Left ventricle myocardium inferior (tissue), 1 donor: Measurements from ENCODE around the gene RNF13. TPM values are rescaled to one million over a fixed set of nuclear protein-coding genes. Genes with fewer than 3 reads are reported as not detected.
"Not testable (repeated sequence)": the region's sequence is repeated elsewhere in the genome, so short reads cannot be mapped to it uniquely, and the experiment has no call there.

Experiments used
- DNase-seq: peaks from one replicate; pipeline ENCODE4 v3.0.0-alpha.2; 2020
- H3K27ac ChIP-seq: fragments of 200-600 bp; replicated peaks from 2 replicates; pipeline ENCODE4 v1.8.0; 2021
- H3K27me3 ChIP-seq: fragments of 200-600 bp; 2 replicates; pipeline ENCODE4 v1.8.0; 2021; ENCODE audit warnings: low read depth
- H3K36me3 ChIP-seq: fragments of 200-600 bp; 2 replicates; pipeline ENCODE4 v1.8.0; 2021
- H3K4me1 ChIP-seq: fragments of 200-600 bp; 2 replicates; pipeline ENCODE4 v1.8.0; 2021
- H3K4me3 ChIP-seq: fragments of 200-600 bp; 2 replicates; pipeline ENCODE4 v1.8.0; 2021; ENCODE audit warnings: mild to moderate bottlenecking, moderate library complexity
- H3K9me3 ChIP-seq: fragments of 200-600 bp; replicated peaks from 2 replicates; pipeline ENCODE4 v1.8.0; 2021
- intact Hi-C: fragments of 100-400 bp; cut with micrococcal nuclease; formaldehyde crosslinking; loops from one replicate; pipeline ENCODE4 v1.11.0; 2022
- total RNA-seq: library from RNA; stranded (reverse); fragmentation: NEBNext Ultra II Directional; extraction: Animal tissue kit (Norgen Biotek cat#: 25700); gene quantifications from one replicate; pipeline ENCODE4 v1.2.1, GENCODE V29; 2021
- TF ChIP-seq, protein P1 (sequence below): fragments of 200-600 bp; IDR thresholded peaks from 2 replicates; pipeline ENCODE4 v1.8.0; 2021; ENCODE audit warnings: antibody characterized with exemption, mild to moderate bottlenecking, borderline replicate concordance
- donor health status: DM: no; HTN: yes; CAD: no; lungs with severe emphysema.

The RNF13 gene
- total RNA-seq, 1 donor from 2014 or later: 47.7 TPM

- DNase-seq: peak; percentile 84
- peak overlapping the region; percentile 96 for H3K27ac ChIP-seq
- H3K36me3 ChIP-seq: peaks cover 10% of the 10 kb centered on the region
- intact Hi-C loops: loop anchor here (5.0 to 10.0 kb wide), 2 partner anchors 212 to 245 kb away; no protein-coding TSS in a partner anchor
- H3K4me3 ChIP-seq: peak overlapping the region; percentile 95
- H3K9me3 ChIP-seq: no peaks in the 10 kb centered on the region
- H3K27me3 ChIP-seq: no peaks in the 10 kb centered on the region
- TF ChIP-seq, protein P1, sequence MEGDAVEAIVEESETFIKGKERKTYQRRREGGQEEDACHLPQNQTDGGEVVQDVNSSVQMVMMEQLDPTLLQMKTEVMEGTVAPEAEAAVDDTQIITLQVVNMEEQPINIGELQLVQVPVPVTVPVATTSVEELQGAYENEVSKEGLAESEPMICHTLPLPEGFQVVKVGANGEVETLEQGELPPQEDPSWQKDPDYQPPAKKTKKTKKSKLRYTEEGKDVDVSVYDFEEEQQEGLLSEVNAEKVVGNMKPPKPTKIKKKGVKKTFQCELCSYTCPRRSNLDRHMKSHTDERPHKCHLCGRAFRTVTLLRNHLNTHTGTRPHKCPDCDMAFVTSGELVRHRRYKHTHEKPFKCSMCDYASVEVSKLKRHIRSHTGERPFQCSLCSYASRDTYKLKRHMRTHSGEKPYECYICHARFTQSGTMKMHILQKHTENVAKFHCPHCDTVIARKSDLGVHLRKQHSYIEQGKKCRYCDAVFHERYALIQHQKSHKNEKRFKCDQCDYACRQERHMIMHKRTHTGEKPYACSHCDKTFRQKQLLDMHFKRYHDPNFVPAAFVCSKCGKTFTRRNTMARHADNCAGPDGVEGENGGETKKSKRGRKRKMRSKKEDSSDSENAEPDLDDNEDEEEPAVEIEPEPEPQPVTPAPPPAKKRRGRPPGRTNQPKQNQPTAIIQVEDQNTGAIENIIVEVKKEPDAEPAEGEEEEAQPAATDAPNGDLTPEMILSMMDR: no peak
- peaks cover 65% of the 10 kb centered on the region for H3K4me1 ChIP-seq
Measured at GRCh38 chr3:149969940-149970715, 157.1 kb downstream of the RNF13 start.

DNA sequence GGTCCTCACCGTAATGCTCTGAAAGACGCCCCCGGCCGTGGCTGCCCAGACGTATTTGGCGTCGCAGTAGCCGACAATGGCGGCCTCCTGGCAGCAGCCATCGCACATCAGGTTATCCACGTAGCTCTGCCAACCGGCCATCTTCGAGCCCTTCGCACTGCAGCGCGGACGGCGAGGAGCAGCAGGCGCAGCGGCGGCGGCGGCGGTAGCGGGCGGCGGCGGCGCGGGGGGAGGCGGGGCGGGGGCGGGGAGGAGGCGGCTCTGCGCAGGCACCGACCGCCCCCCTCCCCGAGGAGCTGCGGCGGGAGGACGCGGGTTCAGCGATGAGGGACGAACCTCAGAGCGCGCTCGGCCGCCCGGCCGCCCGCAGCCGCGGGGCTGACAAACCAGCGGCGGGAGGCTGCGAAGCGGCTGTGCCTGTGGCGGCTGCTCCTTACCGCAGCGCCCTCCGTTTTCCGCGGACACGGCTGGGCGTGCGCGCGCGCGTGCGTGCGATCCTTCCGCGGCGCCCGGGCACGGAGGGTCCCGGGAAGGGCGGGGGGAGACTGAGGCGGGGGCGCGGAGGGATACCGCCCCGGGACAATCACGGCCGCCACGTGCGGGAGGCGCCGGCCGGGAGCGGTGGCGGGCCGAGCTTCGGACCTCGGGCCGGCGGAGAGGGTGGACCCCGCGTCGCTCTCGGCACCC is 157.8 kb downstream of the RNF13 start, which contains the start of gene PFN2:
PFN2 (minus strand) TSS at position 180 of the 687 bp plus-strand sequence; CDS start at position 141, 39 bp downstream.
- DNase-seq: peak; percentile 78
- H3K36me3 ChIP-seq: peaks cover 5% of the 10 kb centered on the region
- no peaks in the 10 kb centered on the region for H3K27me3 ChIP-seq
- H3K27ac ChIP-seq: peak within 1 kb of the TSS; percentile 96
- intact Hi-C loops: no loop called here
- H3K9me3 ChIP-seq: no peaks in the 10 kb centered on the region
- H3K4me3 ChIP-seq: peak within 1 kb of the TSS; percentile 95
- TF ChIP-seq, protein P1: no peak
- peaks cover 58% of the 10 kb centered on the region for H3K4me1 ChIP-seq

DNA sequence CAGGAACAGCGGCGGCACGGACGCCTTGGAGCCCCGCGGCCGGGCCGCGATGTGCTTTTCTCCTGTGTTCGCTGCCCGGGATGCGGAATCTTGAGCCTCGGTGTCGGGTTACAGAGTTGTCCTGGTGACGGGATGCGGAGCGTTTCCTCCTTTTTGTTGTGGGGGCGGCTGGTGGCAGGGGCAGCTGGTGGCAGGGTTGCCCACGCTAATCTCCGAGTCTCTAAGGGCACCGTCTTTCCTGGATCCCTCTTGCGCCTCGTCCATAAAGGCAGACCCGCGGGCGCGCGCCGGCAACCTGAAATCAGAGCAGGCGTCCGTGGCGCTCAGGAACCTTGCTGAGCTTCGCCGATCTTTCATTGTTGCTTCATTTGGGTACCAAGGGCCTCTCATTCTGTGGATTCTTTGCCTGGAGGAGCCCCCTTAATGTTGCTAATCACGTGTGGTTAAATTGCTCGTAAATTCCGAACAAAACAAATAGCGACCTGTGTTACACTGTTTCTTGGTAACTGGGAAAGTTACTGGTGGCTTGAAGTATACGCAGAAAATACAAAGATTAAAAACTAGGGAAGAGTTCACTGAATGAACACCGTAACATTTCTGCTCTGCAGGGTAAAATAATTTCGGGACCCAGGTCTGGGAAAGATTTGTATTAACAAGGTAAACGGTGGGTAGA is 158.5 kb downstream of the RNF13 start:
- H3K4me1 ChIP-seq: peaks cover 53% of the 10 kb centered on the region
- peak; percentile 57 for DNase-seq
- TF ChIP-seq, protein P1: no peak
- H3K36me3 ChIP-seq: no peaks in the 10 kb centered on the region
- peak overlapping the region; percentile 96 for H3K27ac ChIP-seq
- H3K27me3 ChIP-seq: no peaks in the 10 kb centered on the region
- H3K4me3 ChIP-seq: peak overlapping the region; percentile 95
- intact Hi-C loops: no loop called here
- H3K9me3 ChIP-seq: no peaks in the 10 kb centered on the region

DNA sequence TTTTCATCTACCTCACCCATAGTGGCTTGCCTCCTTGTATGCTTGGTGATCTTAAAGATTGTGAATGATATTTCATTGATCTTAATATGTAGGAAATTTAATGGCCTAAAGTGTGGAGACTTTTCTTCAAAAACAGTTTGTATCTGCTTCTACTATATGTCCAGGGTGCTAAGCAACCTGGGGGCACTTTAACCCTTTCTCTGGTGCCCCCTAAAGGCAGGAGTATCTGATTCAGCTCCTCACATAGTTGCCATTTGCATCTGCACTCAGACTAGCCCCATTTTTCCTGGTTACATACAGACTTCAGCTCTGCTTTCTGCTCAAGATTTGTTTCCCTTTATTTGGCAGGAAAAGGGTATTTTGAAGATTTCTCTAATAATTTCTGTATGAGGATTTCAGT is 162.9 kb downstream of the RNF13 start:
- intact Hi-C loops: no loop called here

DNA sequence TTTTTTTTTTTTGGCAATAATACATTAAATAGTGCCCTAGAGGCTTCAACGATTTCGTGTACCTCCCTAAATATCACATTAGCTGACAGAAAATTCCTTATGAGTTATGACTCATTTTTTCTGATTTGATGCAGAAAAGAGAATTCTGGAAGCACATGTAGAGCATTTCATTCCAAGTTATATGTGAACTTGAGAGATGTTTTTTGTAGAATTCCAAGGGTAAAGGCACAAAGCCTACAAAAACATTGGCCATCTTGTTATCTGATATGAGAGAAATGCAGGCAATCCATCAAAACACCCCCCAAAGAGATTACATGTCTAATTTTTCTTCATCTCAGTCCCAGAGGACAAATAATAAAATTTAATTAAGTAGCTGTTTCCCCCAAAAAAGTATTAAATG is 164.4 kb downstream of the RNF13 start:
- TF ChIP-seq, protein P1: no peak
- no peak overlapping the region for H3K4me3 ChIP-seq
- peaks cover 4% of the 10 kb centered on the region for H3K4me1 ChIP-seq
- no peak overlapping the region for H3K27ac ChIP-seq
- intact Hi-C loops: no loop called here
- no peaks in the 10 kb centered on the region for H3K9me3 ChIP-seq
- DNase-seq: no peak
- H3K36me3 ChIP-seq: no peaks in the 10 kb centered on the region
- H3K27me3 ChIP-seq: no peaks in the 10 kb centered on the region

More for the DNA sequence above, 162.9 kb downstream of the RNF13 start:
- DNase-seq: no peak
- Histone ChIP-seq H3K4me1 (peaks cover 16% of the 10 kb centered on the region), H3K27me3 (no peaks in the 10 kb centered on the region), H3K27ac (no peak overlapping the region), H3K36me3 (no peaks in the 10 kb centered on the region), H3K9me3 (no peaks in the 10 kb centered on the region), H3K4me3 (no peak overlapping the region)
- TF ChIP-seq, protein P1: no peak

DNA sequence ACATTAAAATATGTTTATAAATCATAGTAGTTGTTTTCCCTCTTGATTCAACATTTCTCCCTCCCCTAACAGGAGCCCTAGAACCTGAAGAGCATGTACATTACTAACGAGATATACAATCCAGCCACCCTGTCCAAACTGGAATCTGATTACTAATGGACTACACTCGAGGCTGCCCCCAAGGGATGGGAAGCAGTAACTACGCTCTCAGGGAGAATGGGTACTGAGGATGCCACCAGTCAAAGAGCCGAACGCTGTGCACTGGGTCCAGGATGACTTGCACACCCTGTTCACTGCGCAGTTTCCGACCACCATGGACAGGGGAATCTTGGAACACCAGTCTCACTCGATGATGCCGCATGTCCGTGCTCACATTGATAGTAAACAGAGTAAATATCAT is 169.0 kb downstream of the RNF13 start:
- H3K36me3 ChIP-seq, H3K4me3 ChIP-seq, DNase-seq, H3K4me1 ChIP-seq, H3K9me3 ChIP-seq, H3K27ac ChIP-seq, H3K27me3 ChIP-seq, intact Hi-C loops: not testable (repeated sequence)

- intact Hi-C loops, DNase-seq, H3K4me1 ChIP-seq, H3K36me3 ChIP-seq, H3K27me3 ChIP-seq, H3K27ac ChIP-seq, H3K9me3 ChIP-seq, H3K4me3 ChIP-seq: not testable (repeated sequence)
Measured at GRCh38 chr3:149983053-149983452, 170.0 kb downstream of the RNF13 start.
